Suprapubic skin (tissue), 4 donors: ENCODE data around the gene KRT78.

Experiments used
- EP300 ChIP-seq: sonication (generic); formaldehyde crosslinking; IDR thresholded peaks from one replicate; pipeline ENCODE4 v1.6.1; 2017; ENCODE audit warnings: antibody characterized with exemption
- POLR2AphosphoS5 ChIP-seq, 3 donors: sonication (generic); formaldehyde crosslinking; IDR thresholded peaks; one replicate each; pipeline ENCODE4 v1.6.1; 2017; ENCODE audit warnings: antibody characterized with exemption in 3 of 3
- TF ChIP-seq, protein P1 (sequence below), 2 donors: fragments of 200-600 bp in 1 of 2; fragments of 450-650 bp in 1 of 2; sonication (generic) in 1 of 2; IDR thresholded peaks; one replicate each; pipeline ENCODE4 v1.5.1; 2016 to 2019; ENCODE audit warnings: antibody characterized with exemption in 2 of 2, mild to moderate bottlenecking in 1 of 2, moderate library complexity in 1 of 2

DNA sequence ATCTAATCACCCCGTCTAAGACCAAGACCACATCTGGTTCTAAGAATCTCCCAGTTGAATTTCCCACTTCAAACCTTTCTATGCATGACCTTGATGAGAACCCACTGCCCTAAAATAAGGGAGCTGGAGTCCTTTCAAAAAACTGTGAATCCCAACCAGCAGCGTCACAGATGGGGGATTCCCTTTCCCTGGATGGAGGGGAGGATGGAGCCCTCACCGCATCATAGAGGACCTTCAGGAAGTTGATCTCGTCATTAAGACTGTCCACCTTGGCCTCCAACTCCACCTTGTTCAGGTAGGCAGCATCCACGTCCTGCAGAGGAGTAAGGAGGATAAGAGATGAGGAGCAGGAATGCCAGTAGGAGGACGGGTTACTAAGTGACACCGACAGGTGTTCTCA lies 39.6 kb downstream of the KRT78 start:
- TF ChIP-seq, protein P1, sequence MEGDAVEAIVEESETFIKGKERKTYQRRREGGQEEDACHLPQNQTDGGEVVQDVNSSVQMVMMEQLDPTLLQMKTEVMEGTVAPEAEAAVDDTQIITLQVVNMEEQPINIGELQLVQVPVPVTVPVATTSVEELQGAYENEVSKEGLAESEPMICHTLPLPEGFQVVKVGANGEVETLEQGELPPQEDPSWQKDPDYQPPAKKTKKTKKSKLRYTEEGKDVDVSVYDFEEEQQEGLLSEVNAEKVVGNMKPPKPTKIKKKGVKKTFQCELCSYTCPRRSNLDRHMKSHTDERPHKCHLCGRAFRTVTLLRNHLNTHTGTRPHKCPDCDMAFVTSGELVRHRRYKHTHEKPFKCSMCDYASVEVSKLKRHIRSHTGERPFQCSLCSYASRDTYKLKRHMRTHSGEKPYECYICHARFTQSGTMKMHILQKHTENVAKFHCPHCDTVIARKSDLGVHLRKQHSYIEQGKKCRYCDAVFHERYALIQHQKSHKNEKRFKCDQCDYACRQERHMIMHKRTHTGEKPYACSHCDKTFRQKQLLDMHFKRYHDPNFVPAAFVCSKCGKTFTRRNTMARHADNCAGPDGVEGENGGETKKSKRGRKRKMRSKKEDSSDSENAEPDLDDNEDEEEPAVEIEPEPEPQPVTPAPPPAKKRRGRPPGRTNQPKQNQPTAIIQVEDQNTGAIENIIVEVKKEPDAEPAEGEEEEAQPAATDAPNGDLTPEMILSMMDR (IDR thresholded peaks at IDR 0.05): no peak
- TF ChIP-seq POLR2AphosphoS5 (IDR thresholded peaks at IDR 0.05) (no peak), EP300 (no peak)
